PC-3 (cell line): Measurements from ENCODE around the gene GALR2. TPM values are rescaled to one million over a fixed set of nuclear protein-coding genes. Genes with fewer than 3 reads are reported as not detected.
A peak's percentile ranks its signal among the peaks of the same experiment; 100 is the strongest.

Source experiments
- ATAC-seq: fragments of 200-7000 bp; cut with Tn5 transposase; 2 replicates; pipeline ENCODE4 v1.9.1; 2020; ENCODE audit warnings: mild to moderate bottlenecking, moderate library complexity
- BruUV-seq: library from RNA; stranded (reverse); fragments of 400-500 nt; replicated peaks from 2 replicates; lab custom pipeline; 2021; lab: Mats Ljungman, UMichigan
- CTCF ChIA-PET: fragments of 300-600 bp; sonication (Branson Sonifier 250); formaldehyde crosslinking; loops from one replicate; lab custom pipeline; 2022; ENCODE audit warnings: antibody characterized with exemption; lab: Charles Lee
- POLR2A ChIA-PET: fragments of 300-600 bp; sonication (Branson Sonifier 250); formaldehyde crosslinking; loops from one replicate; lab custom pipeline; 2022; ENCODE audit warnings: antibody characterized with exemption; ENCODE audit not compliant: unreplicated experiment; lab: Charles Lee
- DNase-seq: peaks from one replicate; pipeline ENCODE4 v3.0.0-alpha.2; 2015
- H2AFZ ChIP-seq: fragments of 300-600 bp; sonication (generic); 2 replicates; pipeline ENCODE4 v1.6.0; 2016; ENCODE audit warnings: antibody characterized with exemption, low read length
- H3F3A ChIP-seq: fragments of 300-600 bp; sonication (generic); one replicate; pipeline ENCODE4 v1.6.0; 2017; ENCODE audit warnings: antibody characterized with exemption, low read length, control low read depth, mild to moderate bottlenecking; ENCODE audit not compliant: unreplicated experiment
- H3K27ac ChIP-seq: fragments of 300-600 bp; sonication (generic); 2 replicates; pipeline ENCODE4 v1.5.1; 2016; ENCODE audit warnings: mild to moderate bottlenecking, low read length
- H3K27me3 ChIP-seq: fragments of 300-600 bp; sonication (generic); 2 replicates; pipeline ENCODE4 v1.6.1; 2016; ENCODE audit warnings: low read length, mixed read lengths
- H3K36me3 ChIP-seq: fragments of 300-600 bp; sonication (generic); 2 replicates; pipeline ENCODE4 v1.6.1; 2016; ENCODE audit warnings: low read depth, mixed run types, low read length, mixed read lengths
- H3K4me1 ChIP-seq: fragments of 300-600 bp; sonication (generic); 2 replicates; pipeline ENCODE4 v1.5.1; 2016; ENCODE audit warnings: low read length; ENCODE audit not compliant: insufficient read depth
- H3K4me2 ChIP-seq: fragments of 300-600 bp; sonication (generic); 2 replicates; pipeline ENCODE4 v1.6.0; 2016; ENCODE audit warnings: low read length
- H3K4me3 ChIP-seq: fragments of 300-600 bp; sonication (generic); 2 replicates; pipeline ENCODE4 v1.5.1; 2016; ENCODE audit warnings: mild to moderate bottlenecking, low read length, mixed read lengths
- H3K79me2 ChIP-seq: fragments of 300-600 bp; sonication (generic); 2 replicates; pipeline ENCODE4 v1.6.1; 2017; ENCODE audit warnings: low read length, mixed read lengths
- H3K9ac ChIP-seq: fragments of 300-600 bp; sonication (generic); 2 replicates; pipeline ENCODE4 v1.6.0; 2016; ENCODE audit warnings: mild to moderate bottlenecking, low read length
- H3K9me2 ChIP-seq: fragments of 300-600 bp; sonication (generic); replicated peaks from 2 replicates; pipeline ENCODE4 v1.6.1; 2016; ENCODE audit warnings: mixed run types, low read length, mixed read lengths
- H3K9me3 ChIP-seq: fragments of 300-600 bp; sonication (generic); 2 replicates; pipeline ENCODE4 v1.6.1; 2016; ENCODE audit warnings: low read length, mixed read lengths
- H4K20me1 ChIP-seq: fragments of 300-600 bp; sonication (generic); 2 replicates; pipeline ENCODE4 v1.6.1; 2016; ENCODE audit warnings: low read length, mixed read lengths
- CTCF ChIP-seq: fragments of 300-600 bp; sonication (generic); conservative IDR thresholded peaks from 2 replicates; pipeline ENCODE4 v1.5.1; 2017; ENCODE audit warnings: antibody characterized with exemption, low read depth, mild to moderate bottlenecking, low read length
- EZH2 ChIP-seq: fragments of 300-600 bp; sonication (generic); IDR thresholded peaks from one replicate; pipeline ENCODE4 v1.6.1; 2017; ENCODE audit warnings: antibody characterized with exemption, mild to moderate bottlenecking, low read length; ENCODE audit not compliant: unreplicated experiment
- EZH2phosphoT487 ChIP-seq: fragments of 300-600 bp; sonication (generic); IDR thresholded peaks from 2 replicates; pipeline ENCODE4 v1.6.1; 2018; ENCODE audit warnings: mild to moderate bottlenecking, antibody characterized with exemption, low read length, borderline replicate concordance
- intact Hi-C: fragments of 100-400 bp; cut with micrococcal nuclease; formaldehyde crosslinking; loops from 2 replicates; pipeline ENCODE4 v1.9.0; 2023
- total RNA-seq: library from RNA; depleted of rRNA; stranded (reverse); fragments of >200 nt; gene quantifications from 2 replicates; pipeline ENCODE4 v1.2.3, GENCODE V29; 2014

The GALR2 gene
- total RNA-seq, 1 experiment from 2014 or later: 0.69 TPM

GRCh38 chr17:76121932-76122430 is 47.4 kb downstream of the GALR2 start:
- H3K4me3 ChIP-seq: no peak overlapping the region

GRCh38 chr17:76122431-76123190 is 48.0 kb downstream of the GALR2 start:
- no peak overlapping the region for H2AFZ ChIP-seq
- H3K9ac ChIP-seq: no peak overlapping the region
- TF ChIP-seq EZH2 (no peak), EZH2phosphoT487 (no peak), CTCF (no peak)
- POLR2A ChIA-PET: interaction anchor here (0.7 kb wide), 1 partner anchor 10 kb away, joined by 3 read pairs; no protein-coding TSS in a partner anchor
- no peak for ATAC-seq
- H3K9me2 ChIP-seq: no peaks in the 10 kb centered on the region
- no peaks in the 10 kb centered on the region for H3K36me3 ChIP-seq
- CTCF ChIA-PET: interaction anchor here (0.7 to 1.2 kb wide), 2 partner anchors 59 to 229 kb away, joined by 3 to 5 read pairs; no protein-coding TSS in a partner anchor
- no TSS peak for BruUV-seq
- H3K4me1 ChIP-seq: peaks cover 4% of the 10 kb centered on the region; the same call in 1 of the 2 replicates
- no peak overlapping the region for H3K27ac ChIP-seq
- no peak for DNase-seq
- H3K4me2 ChIP-seq: no peak overlapping the region
- intact Hi-C loops: no loop called here
- H4K20me1 ChIP-seq: no peaks in the 10 kb centered on the region
- no peaks in the 10 kb centered on the region for H3F3A ChIP-seq
- H3K4me3 ChIP-seq: no peak overlapping the region
- no peaks in the 10 kb centered on the region for H3K79me2 ChIP-seq
- H3K27me3 ChIP-seq: no peaks in the 10 kb centered on the region
- no peaks in the 10 kb centered on the region for H3K9me3 ChIP-seq

More at GRCh38 chr17:76121932-76122430, 47.4 kb downstream of the GALR2 start:
- DNase-seq (no peak), ATAC-seq (no peak)
- Histone ChIP-seq H3K9me3 (no peaks in the 10 kb centered on the region), H2AFZ (peak overlapping the region; percentile 92; the same call in 1 of the 2 replicates), H3K27ac (no peak overlapping the region), H4K20me1 (no peaks in the 10 kb centered on the region), H3K36me3 (no peaks in the 10 kb centered on the region), H3K4me1 (peaks cover 4% of the 10 kb centered on the region; the same call in 1 of the 2 replicates), H3K4me2 (peak overlapping the region; percentile 79), H3K9ac (peak overlapping the region; percentile 33; the same call in 1 of the 2 replicates), H3K79me2 (no peaks in the 10 kb centered on the region), H3K9me2 (no peaks in the 10 kb centered on the region), H3F3A (no peaks in the 10 kb centered on the region), H3K27me3 (no peaks in the 10 kb centered on the region)
- intact Hi-C loops: loop anchor here (1.0 kb wide), 3 partner anchors 25 to 157 kb away; no protein-coding TSS in a partner anchor
- ChIA-PET CTCF (interaction anchor here (1.3 kb wide), 2 partner anchors 60 to 157 kb away, joined by 10 to 15 read pairs; no protein-coding TSS in a partner anchor), POLR2A (no interaction called here)
- TF ChIP-seq EZH2phosphoT487 (no peak), CTCF (no peak), EZH2 (no peak)
- BruUV-seq: no TSS peak
